ENCODE data around the gene TEX29.

GRCh38 chr13:111392486-111392885 lies 72.0 kb downstream of the TEX29 start:
- no peak for TF ChIP-seq CTCF (IDR thresholded peaks at IDR 0.05)
- no peak for TF ChIP-seq EP300 (IDR thresholded peaks at IDR 0.05)
